NCI-H526 treated with DMSO at 0.1 percent for 48 hours (cell line): ENCODE measurements around the gene SPRR3.

ENCODE experiments used
- DNase-seq: peaks from one replicate; lab custom pipeline; 2025; lab: John Stamatoyannopoulos, UW

The SPRR3 gene, protein sequence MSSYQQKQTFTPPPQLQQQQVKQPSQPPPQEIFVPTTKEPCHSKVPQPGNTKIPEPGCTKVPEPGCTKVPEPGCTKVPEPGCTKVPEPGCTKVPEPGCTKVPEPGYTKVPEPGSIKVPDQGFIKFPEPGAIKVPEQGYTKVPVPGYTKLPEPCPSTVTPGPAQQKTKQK

DNA sequence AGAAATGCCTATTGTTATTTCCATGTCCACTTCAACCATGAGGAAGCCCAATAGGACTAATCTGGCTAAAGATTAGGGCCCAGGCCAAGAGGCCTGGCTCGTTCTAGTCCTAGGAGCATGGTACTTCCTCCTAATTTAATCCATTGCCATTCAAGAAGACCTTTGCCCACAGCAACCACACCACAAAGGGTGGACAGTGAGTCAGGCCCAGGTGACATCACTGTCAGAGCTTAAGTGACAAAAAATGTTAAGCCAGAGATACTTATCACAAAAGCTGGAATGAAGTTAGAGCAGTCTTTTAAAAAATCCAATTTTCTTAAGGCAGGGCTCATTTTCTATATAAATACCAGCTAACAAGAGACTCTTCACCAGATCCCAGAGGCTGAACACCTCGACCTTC is at the start of gene SPRR3:
Gene SPRR3 (plus strand): TSS at position 368 of the 400 bp plus-strand sequence. CDS start 1,272 bp downstream, outside the sequence.
- no peak for DNase-seq

DNA sequence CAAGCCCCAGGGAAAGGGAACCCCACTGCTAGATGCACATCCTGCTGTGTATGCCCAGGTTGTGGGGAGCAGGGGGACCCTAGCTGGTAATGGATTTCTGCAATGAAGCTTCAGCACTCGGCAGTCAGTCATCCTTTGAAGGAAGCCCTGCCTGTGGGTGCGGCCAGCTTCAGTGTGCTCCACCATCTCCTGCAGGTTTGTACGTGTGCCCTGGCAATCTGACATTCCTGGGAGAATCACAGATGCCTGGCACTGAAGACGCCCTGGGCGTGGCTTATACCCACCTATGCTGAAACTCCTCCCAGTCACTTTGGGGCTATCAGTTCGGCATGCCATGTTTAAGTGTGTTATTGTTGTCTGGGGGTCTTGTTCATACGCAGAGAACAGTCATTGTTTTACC is 47.8 kb upstream of the SPRR3 start:
- DNase-seq: no peak

DNA sequence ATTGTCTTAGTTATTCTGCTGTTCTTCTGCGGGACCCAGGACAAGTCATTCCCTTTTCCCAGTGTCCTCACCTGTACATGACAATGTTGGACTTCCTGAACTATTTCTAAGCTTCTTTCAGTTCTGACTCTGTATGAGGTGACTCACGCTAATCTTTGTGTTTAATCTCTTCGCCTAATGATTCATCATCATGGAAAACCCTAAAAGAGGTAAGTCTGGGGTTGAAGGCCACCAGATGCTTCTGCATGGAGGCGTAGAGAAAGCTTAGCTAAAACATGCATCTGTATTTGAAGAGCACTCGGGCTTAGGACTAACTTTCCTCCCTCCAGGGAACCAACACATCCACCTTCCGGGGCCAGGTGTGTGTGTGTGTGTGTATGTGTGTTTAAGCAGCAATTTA is 47.1 kb upstream of the SPRR3 start:
- DNase-seq: no peak

DNA sequence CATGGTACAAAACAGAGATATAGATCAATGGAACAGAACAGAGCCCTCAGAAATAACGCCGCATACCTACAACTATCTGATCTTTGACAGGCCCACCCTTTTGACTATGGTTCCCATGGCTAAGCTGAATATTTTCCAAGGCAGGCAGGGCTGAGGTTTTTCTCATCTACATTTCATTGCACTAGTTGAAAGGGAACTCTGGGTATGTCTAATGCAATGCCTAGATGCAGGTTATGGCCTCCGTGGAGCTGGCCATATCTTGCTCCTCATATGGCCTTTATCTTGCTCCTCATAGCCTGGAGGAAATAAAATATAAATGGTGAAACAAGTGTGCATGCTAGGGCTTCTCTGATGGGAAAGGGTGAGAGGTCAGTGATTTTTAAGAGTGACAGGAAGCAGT is 44.0 kb upstream of the SPRR3 start:
- DNase-seq: no peak

DNA sequence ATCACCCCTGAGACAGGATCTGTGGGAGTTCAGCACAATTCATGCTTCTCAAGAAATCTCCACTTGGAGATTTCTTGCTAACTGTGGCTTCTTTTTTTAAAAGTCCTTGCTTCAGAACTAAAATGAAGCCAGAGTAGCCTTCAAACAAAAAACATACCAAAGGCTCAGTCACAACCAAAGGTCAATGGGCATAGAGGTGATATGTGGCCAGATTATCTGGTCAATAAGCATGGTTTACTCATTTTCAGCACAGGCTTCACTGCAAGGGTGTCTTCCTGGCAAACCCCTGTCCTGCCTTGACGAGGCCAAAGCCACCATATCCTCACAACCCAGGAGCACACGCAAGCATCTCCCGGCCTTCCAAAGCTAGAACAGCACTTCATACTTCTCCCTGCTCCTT is 42.3 kb upstream of the SPRR3 start:
- no peak for DNase-seq

DNA sequence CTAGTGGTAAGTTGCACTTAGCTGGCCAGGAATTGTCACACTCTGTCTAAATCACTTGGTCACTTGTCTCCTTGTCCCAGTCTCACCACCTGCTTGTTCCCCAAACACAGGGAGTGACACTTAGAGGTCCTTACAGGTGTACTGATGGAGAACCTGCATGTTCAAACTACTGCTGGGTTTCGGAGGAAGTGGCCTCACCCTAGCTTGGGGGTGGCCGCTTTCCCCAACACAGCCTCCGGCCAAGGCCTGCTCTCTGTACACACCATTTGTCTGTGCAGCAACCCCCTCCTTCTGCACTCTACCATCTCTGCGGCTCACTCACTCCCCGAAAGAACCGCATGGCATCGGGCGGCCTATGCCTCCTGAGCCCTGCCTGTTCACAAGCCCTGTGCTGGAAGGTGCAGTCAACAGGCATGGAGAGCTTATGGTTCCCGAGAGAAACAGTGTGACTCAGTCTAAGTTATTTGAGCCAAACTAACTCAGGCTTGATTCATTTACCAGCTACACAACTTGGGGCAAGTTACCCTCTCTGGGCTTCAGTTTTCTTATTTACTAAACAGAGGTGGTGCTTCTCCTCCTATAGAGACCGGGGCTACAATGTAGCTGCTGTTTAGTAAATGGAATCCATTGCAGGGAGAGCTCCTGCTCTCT is 41.6 kb upstream of the SPRR3 start:
- no peak for DNase-seq

DNA sequence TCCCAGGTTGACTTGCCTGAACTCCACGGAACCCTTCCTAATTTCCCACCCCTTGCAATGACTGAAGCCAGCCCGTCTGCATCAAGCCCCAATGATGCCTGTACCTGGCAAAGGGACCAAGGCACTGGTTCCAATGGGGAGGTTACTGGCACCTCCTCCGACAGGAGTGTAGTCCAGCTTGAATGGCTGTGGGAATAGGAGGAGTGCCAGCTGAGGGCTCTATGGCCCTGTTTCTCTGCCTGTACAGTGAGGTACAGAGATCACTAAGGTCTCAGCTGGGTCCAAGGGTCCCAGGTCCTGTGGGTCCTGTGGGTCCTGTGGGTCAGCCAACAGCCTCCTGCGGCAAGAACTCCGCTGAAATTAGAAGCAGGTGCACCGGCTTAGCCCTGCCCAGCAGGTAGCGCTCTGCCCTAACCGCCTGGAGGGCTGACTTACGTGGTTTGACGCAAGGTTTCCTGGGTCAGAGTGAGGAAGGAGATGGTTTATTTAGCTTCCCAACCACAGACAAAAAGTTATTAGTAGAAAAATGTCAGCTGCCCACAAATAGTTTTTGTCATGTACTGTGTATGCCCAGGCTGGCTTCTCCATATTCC is 41.0 kb upstream of the SPRR3 start:
- no peak for DNase-seq

DNA sequence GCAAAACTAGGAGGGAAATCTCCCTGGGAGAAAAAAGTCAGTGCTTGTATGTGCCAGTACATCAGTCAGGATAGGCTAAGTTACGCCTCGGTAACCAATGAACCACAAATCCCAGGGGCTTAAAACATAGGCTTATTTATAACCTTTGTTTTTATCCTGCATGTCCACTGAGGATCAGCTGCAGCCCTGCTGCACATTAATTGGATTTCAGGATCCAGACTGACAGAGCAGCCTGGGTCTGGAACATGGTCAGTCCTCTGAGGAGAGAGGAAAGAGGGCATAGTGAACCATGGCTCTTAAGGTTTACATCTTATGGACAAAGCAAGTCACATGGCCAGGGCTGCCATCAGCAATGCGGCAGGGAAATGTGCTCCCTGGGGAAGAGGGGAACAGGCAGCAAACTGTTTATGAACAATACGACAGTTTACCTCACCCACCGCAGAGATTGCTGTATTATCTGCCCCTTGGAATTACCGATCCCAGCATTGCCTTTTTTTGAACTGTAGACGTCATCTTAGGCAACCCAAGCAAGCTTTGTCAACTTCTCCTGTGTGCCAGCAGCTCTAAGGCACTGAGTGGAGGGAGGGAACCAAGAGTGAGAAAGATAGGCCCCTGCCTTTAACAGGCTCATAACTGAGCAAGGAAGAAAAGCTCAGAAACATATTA is 40.2 kb upstream of the SPRR3 start:
- no peak for DNase-seq

DNA sequence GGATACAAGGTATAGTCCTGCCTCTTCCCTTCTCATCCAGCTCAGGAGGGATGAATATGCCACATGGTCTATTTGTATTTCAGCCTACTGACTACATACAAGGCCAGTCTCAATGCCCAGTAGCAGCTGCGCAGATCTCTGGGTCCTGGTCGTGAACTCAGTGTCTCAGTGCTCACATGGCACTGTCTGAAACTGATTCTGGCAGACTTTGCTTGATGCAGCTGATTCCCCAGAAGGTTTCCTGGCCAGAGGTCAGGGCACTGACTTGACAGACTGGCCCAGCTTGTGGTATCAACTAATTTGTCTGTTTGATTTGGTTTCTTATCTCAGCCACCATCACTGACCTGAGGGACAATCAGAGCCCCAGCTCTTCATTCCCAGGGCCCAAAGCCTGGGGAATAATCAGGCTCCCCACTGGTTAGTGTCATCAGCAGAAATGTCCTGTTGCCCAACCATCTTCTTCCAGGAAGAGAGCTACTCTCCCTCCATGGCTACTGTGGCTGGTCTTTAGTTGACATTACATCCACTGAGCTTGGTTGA is 38.6 kb upstream of the SPRR3 start:
- no peak for DNase-seq

DNA sequence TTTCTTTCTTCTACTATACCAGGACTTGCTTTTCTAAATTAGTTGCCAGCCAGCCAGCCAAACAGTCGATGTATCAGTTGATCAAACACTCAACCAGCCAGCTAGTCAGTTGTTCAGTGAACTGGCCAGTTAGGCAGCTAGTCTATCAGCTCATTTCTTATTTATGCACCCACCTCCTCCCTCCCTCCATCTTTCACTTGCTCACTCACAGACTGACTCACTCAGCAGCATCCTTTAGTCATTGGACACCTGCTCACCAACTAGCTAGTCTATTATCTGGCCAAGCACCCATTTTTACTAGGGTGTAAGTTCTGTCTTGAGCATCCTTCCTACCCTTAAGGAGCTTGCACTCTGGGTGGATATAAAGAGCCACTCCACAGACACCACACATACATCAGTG is 37.0 kb upstream of the SPRR3 start:
- DNase-seq: no peak

DNA sequence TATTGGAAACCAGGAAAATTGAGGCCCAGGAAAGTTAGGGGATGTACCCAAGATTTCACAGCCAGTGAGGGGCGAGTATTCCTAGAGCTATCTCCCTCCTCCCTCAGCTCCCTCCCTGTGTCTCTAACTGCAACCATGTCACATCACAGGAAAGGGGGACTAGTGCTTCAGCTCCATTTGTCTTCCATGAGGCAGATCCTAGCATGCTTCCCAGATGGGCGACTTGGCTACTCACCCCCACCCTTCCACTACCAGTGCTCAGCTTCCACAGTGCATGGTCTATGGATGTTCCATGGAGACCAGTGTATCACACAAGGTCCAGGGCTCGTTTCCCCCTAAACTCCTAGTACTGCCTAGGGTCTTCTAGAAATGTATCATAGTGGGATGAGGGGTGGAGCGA is 35.7 kb upstream of the SPRR3 start:
- no peak for DNase-seq

DNA sequence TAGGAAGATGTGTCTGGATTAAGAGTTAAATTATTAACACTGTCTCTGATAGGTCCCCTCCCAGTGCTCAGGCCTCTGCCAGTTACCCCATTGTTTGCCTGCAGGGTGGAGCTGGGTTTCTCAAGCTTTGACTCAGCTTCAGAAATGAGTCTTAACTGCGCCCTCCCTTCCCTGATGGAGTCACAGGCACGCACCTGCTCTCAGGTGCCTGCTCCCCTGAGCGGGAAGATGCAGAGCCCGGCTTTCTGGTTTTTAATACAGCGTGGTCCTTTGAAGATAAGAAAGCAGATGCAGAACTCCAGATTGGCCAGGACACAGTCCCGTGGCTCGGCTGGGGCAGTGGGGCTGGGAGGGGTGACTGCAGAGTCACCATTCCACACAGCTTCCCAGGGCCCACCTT is 34.3 kb upstream of the SPRR3 start:
- no peak for DNase-seq

DNA sequence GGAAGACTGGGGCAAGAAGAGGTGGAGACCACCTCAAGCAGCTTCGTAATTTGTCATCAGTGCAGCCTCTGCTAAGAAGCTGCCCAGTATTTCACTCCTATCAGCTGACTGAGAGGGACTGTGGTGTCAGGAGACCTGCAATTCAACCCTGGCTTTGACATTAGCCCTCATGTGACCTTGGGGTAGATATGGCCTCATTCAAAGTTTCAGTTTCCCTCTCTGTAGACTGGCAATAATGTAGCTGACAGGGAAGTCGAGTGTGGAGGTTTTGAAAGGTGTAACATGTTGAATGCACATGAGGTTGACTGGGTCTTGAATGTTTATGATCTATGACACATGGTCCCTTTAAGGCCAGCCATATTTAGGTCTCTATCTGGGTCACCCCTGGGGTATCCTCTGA is 33.3 kb upstream of the SPRR3 start:
- DNase-seq: no peak

DNA sequence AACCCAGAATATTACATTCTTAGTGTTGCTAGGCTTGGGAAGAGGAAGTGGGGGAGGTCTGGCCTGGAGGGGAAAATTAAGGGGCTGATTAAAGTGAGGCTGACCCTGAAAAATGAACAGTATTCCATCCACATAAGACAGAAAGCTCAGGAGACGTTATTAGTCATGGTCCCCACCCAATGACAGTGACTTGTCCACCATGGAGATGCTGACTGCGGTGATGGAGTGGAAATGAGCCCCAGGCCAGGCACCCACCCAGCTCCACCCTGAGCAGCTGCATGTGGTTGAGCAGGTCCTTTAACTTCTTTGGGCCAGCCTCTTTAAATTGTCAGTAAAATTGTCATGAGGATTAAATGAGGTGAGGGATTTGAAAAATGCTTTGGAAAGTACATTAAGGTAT is 32.5 kb upstream of the SPRR3 start:
- DNase-seq: no peak

DNA sequence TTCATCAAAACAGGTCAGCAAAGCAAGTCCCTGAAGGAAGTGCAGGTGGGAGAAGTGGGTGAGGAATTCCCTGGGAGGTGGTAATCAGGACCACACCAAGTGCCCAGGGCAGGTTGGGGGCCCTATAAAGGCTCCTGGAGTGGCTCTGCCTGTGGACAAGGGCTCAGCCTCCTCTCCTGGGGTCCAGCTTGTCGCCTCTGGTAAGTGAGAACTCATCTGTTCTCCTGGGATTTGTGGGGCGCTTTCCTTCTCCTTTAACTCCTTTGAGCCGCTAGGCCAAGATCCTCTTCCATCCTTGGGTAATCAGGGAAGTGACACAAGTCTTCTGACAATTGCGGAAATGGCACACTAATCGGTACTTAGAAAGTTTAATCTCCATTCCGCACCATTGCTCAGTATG is 31.1 kb upstream of the SPRR3 start, which contains the start of gene SPRR4:
Gene SPRR4 (plus strand): TSS at position 154 of the 400 bp plus-strand sequence. CDS start 1,243 bp downstream, outside the sequence.
- no peak for DNase-seq

DNA sequence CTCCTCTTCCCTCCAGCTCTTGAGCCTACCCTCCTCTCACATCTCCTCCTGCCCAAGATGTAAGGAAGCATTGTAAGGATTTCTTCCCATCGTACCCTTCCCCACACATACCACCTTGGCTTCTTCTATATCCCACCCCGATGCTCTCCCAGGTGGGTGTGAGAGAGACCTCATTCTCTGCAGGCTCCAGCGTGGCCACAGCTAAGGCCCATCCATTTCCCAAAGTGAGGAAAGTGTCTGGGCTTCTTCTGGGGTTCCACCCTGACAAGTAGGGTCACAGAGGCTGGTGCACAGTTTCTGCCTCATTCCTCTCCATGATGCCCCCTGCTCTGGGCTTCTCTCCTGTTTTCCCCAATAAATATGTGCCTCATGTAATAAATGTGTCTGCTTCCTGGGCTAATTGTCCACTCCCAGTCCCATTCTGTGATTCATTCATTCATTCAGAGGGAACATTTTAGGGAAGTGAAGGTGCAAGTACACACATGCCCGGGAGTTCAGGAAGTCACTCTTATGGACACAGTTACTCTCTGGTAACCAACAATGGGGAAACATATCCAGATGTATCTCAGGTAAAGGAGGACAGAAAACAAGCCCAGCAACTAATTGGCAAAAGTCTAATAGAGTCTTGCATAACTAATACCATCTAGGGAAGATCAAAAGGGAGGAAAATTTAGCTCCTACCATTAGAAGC is 29.2 kb upstream of the SPRR3 start:
- DNase-seq: no peak

DNA sequence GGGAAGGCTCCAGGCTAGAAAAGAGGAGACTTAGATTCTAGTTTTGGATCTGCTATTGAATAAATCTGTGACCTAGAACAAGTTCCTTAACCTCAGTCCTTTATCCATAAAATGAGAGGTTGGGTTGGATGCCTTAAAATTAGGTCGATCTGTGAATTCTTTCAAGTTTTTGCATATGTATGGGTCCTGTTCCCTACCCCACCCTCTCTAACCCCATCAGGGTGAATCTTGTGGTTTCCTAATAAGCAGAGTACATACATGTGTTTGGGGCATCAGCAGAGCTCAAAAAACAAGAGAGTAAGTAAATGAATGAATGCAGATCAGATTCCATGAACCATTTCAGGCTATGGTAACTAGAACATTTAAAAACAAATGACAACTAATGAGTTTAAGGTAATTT is 24.9 kb upstream of the SPRR3 start:
- no peak for DNase-seq

DNA sequence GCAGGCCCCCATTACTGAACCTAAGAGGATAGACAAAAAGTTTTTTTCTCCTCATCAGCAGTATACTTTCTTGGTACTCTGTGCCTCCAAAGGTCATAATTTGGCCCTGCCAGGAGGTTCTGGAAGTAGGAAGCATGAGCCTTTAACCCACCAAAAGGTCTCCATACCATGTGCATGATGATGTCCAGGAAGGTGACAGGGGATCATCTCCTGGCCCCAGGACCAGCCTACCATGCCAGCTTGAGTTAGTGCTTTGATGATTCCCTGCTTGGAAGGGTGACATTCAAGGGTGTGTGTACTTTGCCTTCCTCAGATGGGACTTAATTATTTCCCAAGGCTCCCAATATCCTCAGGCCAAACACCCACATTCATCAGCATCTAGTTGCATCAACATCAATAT is 23.9 kb upstream of the SPRR3 start:
- DNase-seq: no peak

DNA sequence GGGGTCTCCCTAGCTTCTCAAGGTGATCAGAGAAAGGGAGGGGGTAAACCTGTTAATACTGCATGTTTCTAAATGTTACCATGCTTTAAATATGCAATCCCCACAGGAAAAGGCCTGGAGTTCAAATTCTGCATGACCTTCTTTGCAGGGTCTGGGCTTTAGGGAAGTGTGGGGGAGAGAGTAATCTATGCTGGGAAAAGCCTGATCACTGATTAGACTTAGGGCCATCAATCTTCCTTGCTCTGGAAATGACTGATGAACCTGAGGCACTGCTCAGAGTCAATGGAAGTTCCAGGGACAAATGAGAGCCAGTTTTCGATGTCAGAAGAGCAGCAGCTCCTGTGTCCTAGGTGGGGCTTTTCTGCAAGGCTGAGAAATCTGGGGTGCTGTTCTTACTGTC is 20.9 kb upstream of the SPRR3 start:
- no peak for DNase-seq

DNA sequence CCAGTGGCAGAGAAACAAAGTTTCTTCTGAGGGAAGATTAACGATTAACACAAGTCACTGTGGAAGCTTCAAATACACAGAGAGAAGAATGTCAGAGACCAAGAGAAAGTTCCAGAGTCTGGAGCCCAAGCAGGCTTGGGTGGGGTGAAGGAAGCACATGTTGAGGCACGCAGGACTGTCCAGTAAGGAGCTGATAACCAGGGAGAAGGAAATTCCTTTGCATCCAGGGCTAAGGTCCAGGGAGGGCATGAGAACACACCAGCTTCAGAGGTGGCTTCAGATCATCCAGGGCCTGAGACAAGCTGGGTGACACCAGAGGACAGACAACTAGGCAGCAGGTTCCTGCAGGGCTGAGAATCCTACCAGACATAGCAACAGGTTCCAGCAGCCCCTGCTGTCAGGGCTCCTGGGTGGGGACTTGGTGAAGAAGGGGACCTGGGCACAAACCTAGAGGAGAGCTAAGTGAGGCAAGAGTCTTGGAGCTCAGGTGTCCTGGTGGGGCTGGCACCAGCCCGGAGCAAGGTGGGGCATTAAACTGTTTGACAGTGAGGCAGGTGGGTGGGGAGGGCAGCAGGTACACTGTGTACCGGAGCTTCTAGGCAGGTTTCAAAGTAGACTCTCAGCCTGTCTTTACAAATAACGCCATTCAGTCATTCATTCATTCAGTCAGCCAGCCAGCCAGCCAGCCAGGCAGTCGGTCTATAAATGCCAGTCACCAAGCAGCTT is 20.2 kb upstream of the SPRR3 start:
- DNase-seq: no peak

DNA sequence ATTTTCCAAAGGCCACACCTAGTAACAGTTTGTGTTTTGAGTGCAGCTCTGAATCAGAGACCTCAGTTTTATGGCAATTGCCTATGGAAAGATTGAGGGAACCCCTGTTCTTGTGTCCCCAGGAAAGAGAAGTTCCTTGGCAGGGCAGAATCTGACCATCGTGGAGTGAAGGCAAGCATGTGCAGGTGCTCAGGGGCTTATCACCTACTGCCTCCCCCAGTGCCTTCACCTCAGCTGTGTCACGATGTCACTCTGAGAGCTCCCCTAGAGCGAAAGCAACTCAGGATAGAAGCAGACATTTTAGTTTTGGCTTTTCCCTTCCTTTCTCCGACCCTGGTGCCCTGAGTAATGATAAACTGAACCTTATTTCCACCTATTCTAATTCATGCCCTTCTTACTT is 19.5 kb upstream of the SPRR3 start:
- no peak for DNase-seq

DNA sequence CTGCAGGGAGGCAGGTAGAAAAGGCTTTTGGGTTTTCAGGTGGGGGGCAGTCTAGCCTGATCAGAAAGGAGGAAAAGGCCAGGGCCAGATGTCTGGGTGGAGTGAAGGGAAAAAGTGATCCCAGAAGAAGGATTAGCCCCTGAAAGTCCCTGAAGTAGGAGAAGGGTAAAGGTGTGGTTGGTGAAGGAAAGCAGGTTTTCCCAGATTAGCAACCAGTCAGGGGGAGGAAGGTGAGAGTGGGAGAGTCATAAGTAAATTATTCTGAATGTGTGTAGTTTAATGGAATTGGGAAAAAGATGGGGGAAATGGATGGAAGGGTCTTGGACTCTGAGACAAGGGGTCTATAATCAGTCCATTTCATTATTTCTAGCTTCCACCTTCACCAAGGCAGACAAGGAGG is 18.3 kb upstream of the SPRR3 start:
- DNase-seq: no peak
